Cortex of kidney (tissue), 1 donor: ENCODE data around the gene CDK14.
"Not testable (repeated sequence)": the region's sequence is repeated elsewhere in the genome, so short reads cannot be mapped to it uniquely, and the experiment has no call there.

Experiments
- DNase-seq: peaks from one replicate; lab custom pipeline; 2025; lab: John Stamatoyannopoulos, UW

Gene CDK14

DNA sequence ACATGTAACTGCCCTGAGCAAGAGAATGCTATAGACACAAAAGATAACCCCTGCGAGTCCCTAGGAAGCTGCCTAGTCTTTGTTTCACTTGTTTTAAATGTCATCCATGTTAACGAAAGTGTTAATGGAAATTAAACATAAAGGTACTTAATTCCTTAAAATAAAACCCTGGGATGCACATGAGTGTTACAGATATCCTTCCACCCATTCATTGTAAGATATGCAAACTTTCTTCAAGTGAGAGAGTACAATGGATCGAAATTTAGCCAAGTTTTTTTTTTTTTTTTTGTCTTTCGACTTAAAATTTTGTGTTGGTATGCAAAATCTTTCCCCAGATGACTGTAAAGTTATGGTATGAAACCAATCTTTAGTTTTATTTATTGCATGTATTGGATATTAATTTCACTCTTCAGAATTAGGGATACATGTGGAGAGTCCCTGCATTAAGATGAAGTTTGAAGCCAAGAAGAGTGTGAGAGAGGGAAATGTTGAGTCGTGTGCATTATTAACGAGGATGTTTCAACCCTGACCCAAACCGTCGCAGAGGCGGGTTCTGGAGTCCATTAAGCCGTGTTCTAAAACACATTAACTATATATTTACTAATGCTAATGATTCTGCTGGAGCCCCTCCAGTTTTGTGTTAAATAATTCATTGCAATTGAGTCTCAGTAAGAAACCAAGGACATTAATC, 1.6 kb downstream of the CDK14 start:
- DNase-seq = no peak

DNA sequence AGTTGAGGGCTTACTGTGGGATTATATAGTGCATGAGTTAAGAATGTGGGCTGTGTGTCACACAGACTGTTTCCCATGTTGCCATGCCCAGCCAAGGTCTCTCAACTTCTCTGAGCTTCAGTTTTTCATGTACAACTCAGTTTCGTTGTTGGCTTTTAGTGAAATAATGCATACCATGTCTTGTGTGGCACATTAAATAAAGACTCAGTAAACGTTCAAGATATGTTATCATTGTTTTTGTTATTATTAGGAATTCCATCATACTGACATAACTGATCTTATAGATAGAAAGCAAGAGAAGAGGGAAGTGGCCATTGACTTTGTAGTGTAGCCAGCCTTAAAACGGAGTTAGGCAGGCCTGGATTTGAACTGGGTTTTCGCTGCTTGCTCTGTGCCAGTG, 2.9 kb downstream of the CDK14 start:
- no peak for DNase-seq

DNA sequence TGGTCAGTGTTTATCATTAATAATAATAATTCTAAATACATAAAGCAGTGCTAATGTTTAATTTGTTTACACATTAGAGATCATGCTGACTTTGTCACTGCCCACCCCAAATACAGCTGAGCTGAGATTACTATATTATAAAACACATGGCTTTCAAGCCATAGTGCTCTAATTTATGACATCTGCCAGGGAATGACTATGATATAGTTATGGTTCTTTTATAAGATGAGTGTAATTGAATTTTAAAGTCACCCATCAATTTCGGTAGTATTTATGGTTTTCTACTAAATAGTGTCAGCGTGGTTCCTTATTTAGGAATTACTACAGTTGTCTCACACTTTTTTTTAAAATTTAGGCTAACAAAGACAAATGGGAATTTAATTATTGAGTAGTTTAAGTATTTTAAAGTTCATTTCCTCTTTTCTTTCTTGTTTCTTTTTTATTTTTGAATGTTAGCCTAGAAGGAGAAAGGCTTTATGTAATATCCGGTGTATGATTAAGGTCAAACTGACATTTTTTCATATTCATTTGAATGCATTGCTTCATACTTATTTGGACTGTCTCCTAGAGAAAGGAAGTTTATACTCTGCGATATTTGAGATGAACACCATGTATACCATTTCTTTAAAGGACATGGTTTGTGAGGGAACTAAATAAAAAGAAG, 3.9 kb downstream of the CDK14 start:
- DNase-seq = no peak

DNA sequence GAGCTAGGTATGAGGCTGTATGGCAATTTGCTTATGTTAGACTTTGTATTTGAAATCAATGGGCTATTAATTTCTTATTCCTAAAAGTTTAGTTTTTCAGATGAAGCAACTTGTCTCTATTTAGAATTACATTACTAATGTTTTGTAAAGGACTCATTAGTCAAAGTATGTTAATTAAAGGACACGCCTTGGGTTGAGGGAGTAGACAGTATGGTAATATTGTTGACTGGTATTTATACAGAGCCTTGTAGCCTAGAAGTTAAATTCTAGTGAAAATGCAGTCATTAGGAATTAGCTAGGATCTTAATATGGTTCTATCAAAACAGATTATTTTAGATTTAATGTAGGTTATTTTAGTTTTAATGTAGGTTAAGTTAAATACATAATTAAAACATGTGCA, 6.2 kb downstream of the CDK14 start:
- DNase-seq = no peak

DNA sequence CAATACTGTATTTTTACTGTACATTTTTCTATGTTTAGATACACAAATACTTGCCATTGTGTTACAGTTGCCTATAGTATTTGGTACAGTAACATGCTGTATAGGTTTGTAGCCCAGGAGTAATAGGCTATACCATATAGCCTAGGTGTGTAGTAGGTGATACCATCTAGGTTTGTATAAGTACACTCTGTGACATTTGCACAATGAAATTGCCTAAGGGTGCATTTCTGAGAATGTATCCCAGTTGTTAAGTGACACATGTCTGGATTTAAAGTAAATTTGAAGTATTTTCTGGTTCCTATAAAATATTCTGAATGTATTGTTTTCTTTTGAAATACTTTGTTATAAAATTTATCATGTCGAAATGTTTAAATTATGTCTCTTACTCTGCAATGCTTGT, 7.2 kb downstream of the CDK14 start:
- DNase-seq = no peak

DNA sequence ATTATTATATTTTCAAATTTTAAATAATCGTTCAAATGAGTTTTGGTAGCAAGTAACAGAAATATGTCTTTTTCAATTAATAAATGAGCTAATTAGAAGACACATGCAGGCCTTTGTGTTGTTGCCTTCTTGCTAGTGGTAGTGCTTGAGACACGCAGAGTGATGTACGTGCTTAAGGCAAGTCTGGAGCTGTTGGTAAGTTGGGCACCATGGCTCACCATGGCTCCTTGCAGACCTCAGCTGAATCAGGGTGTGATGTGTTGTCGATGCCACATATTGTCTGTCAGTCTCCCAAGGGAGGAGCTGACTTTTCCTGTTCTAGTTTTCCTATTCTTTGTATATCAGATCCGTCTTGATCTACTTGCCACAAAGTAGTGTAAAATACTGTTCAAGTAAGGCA, 8.3 kb downstream of the CDK14 start:
- DNase-seq = no peak

DNA sequence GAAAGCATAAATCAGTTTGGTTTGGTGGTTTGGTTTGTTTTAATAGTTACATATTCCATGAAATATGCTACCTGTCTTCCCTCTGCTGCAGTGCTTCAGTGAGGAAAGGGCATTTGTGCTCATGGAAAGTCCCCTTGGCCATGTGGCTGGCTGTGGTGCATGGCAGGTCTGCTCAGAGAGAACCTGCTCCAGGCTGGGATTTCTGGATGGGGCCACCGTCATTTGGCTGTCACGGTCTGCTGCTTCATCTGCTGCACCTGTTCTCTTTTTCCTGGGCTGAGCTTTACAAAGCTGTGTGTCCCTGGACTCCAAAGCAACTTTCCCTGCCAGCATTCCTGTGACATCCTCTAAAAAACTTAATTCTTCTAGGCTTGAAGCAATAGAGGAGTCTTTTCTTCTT, 8.9 kb downstream of the CDK14 start:
- DNase-seq = no peak

DNA sequence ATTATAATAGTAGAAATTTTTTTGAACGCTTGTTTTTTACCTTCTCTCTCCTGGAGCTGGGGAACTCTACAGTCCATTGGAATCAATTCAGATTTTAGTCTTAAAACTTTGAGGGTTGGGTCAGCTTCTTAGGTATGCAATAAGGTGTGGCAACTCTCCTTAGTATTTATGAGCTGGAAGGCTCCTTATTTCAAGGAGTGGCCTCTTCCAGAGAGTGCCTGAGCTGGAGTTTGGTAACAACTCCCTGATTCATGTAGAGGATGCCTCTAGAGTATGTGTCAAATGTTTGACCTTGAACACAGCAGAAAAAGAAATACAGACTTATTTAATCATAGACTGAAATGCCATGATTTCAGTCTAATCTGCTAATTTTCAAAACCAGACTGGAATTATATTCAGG, 11.1 kb downstream of the CDK14 start:
- no peak for DNase-seq

DNA sequence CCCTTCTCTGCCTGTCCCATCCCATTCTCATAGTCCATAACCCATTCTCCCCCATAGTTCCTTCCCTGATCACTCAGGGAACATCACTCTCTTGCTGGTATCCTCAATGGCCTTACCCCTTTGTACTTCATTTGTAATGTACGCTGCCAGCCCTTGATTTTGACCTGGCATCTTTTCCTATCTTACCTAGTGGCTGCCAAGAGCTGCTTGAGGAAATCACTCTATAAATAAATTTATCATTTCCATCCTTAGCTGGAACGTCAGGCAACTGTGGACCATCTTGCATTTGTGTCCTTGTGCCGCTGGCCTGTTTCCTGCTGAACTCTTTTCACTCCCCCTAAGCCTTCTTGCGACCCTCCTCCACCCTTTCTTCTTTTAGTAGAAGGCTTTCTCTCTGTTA, 14.0 kb downstream of the CDK14 start:
- DNase-seq = no peak

DNA sequence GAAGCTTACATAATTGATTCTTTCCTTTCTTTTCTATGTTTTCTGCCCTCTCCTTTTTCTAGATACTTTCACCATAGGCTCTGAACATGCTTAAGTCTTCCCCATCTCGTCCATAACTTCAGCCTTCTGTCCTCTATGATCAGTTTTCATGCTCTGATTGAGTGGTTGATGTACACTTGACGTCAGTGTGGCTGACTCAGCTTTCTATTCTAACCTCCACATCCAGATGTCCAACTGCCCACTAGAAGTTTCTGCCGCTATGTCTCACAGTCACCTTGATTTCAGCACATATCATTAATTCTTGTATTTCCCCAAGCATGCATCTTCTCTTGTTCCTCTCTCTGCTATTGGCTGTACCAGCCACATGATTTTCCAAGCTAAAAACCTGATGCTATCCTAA, 15.0 kb downstream of the CDK14 start:
- no peak for DNase-seq

DNA sequence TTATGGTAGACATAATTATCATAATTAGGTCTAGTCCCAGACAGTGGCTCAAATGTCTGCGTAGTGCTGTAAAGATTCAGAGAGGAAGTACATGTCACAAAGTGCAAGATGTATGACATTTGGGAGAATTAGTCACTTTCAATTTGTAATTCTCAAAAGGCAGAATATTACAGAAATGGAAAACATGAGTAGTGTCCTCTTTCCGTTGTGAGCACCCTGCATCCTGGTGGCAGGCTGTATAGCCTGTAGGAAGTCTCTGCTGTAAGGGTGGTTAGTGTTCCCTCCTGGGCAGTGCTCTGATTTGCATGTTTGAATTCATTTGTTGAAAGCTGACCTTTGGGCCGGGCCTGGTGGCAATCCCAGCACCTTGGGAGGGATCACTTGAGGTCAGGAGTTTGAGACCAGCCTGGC, 17.0 kb downstream of the CDK14 start:
- no peak for DNase-seq

DNA sequence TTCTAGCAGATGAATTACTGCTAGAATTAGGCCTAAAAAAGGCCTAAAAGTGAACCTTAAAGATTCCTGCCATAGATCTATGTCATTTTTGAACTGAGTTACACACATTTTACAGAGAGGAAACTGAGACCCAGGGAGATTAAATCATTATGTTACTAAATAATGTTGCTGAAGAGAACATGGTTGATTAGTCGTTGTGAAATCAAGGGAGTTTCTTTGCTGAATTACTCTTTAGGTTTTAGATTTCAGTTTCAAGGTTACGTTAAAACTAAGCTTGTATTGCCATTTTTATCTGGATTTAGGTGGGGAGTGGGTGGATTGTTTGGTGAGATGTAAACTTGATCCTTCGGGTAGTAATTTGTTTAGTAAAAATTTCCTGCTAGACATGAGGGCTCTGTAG, 21.3 kb downstream of the CDK14 start:
- no peak for DNase-seq

DNA sequence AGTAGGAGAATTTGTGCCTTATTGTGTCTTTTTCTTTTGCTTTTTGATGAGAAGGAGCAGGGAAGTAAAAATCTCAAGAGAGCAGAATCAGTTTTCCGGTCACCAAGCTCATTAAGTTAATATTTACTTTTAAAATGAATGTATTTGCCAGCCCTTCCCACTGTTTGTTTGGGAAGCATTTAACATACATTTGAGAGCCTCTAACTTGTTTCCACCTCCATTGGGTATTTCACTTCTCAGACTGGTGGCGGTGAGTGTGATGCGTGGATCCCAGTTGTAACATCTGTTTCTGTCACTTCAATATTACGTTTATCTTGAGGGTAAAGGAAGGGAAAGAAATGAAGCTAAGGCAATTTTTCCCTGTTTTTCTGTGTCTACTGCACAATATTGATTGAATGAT, 22.8 kb downstream of the CDK14 start:
- no peak for DNase-seq

DNA sequence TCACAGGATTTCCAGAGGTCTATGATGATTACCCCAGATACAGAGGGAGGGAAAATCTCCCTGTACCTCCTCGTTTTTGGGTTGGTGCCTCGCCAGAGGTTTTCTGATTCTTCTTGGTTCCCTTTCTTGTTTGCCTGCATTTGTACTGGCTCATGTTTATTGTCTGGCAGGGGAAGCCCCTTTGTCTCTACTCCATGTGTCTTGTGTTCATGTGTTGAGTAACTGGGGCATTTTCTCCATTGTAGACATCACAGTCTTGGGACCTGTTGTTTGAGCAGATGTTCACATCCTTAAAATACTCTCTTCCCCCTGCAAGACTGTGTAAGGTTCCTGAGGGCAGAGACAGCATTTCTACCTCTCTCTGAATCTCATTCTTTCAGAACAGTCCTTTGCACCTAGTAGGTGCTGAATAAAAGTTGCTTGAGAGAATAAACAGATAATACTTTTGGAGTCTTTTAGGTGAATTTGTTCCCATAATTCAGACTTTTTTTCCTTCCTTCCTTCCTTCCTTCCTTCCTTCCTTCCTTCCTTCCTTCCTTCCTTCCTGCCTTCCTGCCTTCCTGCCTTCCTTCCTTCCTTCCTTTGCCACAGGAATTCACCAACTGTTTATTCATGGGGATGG, 25.1 kb downstream of the CDK14 start:
- DNase-seq = no peak

DNA sequence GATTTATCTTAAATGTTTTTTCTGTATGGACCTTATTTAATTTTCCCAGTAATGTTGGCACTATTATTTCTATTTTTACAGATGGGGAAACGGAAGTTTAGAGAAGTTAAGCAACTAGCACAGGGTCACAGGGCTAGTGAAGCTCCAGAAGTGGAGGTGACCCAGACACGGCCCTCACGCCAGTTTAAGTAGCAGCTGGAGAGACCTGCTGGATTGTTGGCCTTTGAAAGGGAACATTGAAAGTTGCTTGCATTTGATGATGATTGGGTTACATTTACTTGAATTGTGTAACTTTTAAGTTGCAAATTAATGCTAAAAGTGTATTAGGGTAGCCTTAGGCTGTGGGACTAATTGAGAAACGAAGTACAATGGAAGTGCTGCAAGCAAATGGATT, 25.6 kb downstream of the CDK14 start:
- no peak for DNase-seq

DNA sequence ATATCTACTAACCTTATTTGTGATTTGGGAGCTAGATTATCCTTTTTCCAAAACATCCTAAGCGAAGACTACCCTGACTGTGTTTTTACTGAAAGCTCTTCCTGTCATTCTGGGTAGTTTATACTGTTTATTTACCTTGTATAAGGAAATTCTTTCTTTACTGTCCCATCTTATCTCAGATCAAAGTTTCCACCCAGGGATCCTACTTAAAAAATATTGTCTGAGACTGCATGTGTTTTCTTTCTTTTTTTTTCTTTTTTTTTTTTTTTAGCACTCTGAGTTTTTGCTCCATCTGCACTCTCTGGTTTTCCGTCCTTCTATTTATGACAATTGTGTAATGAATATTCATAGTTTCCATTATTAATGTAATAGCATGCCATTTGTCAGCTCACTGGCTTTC, 26.5 kb downstream of the CDK14 start:
- DNase-seq = no peak

DNA sequence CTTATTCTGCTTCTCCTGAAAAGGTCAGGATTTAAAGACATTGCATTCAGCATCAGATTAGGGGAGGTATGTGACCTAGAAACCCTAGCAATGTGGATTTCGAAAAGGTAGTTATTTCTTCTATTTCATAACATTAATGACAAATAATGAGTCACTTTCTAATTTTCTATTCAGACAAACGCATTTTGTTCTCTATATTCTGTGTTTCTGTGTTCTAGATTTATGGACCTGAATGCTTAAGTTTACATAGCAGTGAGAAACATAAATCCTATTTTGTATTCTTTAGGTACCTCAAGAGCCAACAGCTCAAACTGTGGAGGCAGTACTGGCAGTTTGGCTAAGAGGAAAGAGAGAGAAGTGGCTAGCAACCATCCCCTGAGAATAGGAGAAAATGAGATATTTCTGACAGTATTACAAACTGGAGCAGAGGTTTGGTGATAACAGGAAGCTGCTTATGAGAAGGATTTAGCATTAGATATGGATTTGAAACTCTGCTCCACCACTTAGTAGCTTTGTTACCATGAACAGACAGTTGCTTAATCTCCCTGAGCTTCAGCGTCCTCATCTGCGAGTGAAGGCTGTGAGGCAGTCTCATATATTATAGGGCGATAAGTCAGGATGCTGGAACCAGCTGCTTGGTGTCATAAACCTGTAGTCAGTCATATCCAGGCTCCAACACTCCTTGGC, 28.2 kb downstream of the CDK14 start:
- no peak for DNase-seq

DNA sequence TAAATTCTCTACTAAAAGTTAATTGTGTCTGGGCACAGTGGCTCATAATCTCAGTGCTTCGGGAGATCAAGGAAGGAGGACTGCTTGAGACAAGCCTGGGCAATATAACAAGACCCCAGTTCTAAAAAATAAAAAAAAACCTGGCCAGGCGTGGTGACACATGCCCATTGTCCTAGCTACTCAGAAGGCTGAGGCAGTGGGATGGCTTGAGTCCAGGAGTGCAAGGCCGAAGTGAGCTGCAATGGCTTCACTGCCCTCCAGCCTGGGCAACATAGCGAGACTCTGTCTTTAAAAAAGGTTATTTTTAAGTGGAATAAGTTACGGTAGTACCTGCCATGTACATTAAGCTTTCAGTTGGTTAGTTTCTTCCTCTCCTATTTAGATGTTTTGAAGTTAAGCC, 28.9 kb downstream of the CDK14 start:
- DNase-seq = no peak

DNA sequence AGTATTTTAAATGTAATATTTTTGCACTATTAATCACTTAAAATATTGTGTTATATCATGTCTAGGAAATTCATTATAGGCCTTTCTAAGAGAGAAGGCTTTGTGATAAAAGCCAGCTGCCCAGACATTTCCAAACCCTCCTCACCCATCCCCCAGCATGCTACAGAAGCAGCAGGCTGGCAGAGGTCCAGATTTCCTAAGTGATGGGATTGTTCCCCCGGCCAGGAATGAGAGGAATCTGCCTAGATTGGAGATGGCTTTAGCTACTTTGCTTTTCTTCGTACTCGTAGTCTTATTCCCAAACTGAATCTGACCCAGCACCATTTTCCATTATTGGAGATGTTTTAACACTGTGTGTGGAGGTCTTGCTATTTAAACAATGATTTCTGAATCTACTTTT, 29.4 kb downstream of the CDK14 start:
- no peak for DNase-seq

DNA sequence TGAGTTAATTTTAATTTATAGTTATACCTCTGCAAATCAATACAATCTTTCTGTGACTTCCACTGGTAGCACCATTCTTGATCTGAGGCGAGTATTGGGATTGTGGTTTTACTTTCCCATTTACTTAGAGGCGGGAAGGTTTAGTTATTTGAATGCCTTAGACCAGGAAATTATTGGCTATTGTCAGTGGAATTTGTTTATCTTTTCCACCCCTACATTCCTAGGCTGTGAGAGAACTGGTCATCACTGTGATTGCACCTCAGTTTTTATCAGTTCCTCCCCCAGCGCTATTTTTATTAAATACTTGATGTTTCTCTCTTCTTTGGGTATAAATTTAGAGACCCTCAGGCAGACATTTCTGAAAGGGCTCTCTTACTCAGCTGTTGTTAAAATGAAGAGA, 29.9 kb downstream of the CDK14 start:
- no peak for DNase-seq

DNA sequence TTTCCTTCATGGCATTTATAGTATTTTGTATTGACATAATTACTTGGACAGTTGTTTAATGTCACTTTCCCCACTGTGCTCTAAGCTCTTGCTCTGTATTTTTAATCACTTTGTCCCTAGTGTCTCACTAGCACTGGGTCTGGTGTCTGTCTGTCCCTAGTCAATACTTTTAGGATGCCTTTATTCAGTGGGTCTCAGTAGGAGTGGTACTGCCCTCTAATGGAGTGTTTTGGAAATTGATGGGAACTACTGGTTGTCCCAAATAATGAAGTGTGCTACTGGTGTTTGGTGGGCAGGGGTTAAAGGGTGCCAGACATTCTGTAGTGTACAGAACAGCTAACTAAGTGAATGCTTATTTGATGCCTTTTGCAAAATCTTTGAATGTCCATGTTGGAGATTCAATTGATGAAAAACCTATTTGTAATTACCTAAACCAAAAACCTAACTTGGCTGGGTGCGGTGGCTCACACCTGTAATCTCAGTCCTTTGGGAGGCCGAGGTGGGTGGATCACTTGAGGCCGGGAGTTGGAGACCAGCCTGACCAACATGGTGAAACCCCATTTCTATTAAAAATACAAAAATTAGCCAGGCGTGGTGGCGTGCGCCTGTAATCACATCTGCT, 33.3 kb downstream of the CDK14 start:
- no peak for DNase-seq

DNA sequence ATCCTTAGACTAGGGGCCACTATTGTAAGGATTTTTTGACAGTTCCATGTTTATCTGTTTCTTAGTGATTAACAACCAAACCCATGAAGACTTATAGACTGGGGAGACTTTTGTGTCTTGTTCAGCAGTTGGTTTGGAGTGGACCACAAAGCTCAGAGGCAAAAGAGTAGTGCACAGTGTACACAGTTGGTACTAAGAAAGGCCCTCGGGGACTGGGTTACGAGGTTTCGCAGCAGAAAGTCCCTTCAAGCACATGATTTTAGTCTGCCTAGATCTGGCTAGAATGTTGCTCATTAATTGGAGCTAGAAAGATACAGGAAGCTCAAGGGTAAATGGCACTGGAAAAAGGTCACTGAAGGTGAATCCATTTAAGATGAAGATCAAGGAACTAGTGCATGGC, 35.4 kb downstream of the CDK14 start:
- DNase-seq = no peak

DNA sequence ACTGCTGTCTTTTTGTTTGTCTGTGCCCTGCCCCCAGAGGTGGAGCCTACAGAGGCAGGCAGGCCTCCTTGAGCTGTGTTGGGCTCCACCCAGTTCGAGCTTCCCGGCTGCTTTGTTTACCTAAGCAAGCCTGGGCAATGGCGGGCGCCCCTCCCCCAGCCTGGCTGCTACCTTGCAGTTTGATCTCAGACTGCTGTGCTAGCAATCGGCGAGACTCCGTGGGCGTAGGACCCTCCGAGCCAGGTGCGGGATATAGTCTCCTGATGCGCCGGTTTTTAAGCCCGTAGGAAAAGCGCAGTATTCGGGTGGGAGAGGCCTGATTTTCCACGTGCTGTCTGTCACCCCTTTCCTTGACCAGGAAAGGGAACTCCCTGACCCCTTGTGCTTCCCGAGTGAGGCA, 43.6 kb downstream of the CDK14 start:
- DNase-seq = not testable (repeated sequence)
